Omental fat pad (tissue), 4 donors: ENCODE measurements around the gene OPCML. TPM values are rescaled to one million over a fixed set of nuclear protein-coding genes. Genes with fewer than 3 reads are reported as not detected.

ENCODE experiments used
- ATAC-seq: fragments of 150-250 bp; one replicate; pipeline ENCODE4 v1.9.1; 2016; ENCODE audit warnings: mild to moderate bottlenecking, moderate library complexity; ENCODE audit not compliant: low FRiP score
- DNase-seq: peaks from one replicate; pipeline ENCODE4 v3.0.0-alpha.2; 2019; ENCODE audit warnings: low spot score
- CTCF ChIP-seq, 3 donors: fragments of 450-650 bp; IDR thresholded peaks; one replicate each; pipeline ENCODE4 v1.5.1; 2016 to 2017; ENCODE audit warnings: antibody characterized with exemption in 3 of 3, mild to moderate bottlenecking in 3 of 3, moderate library complexity in 2 of 3
- total RNA-seq, 4 donors: library from RNA; depleted of rRNA; stranded (reverse); fragments of >200 nt; gene quantifications; one replicate each; pipeline ENCODE4 v1.1.0, GENCODE V29; 2016

OPCML gene
- total RNA-seq, 4 donors from 2014 or later, result 0.32 TPM; not detected in 3

- DNase-seq (no peak), ATAC-seq (no peak)
- TF ChIP-seq CTCF (IDR thresholded peaks at IDR 0.05), result no peak
Observed at GRCh38 chr11:132595246-132595645, 937.1 kb downstream of the OPCML start.

- ATAC-seq (no peak), DNase-seq (no peak)
- TF ChIP-seq CTCF (IDR thresholded peaks at IDR 0.05), result no peak
Observed at GRCh38 chr11:132590986-132591385, 941.3 kb downstream of the OPCML start.

- ATAC-seq, result no peak
- DNase-seq, result no peak
- TF ChIP-seq CTCF (IDR thresholded peaks at IDR 0.05), result no peak
Observed at GRCh38 chr11:132590554-132590953, 941.7 kb downstream of the OPCML start.

GRCh38 chr11:132589791-132590190, 942.5 kb downstream of the OPCML start:
- no peak for DNase-seq
- TF ChIP-seq CTCF (IDR thresholded peaks at IDR 0.05), result no peak
- ATAC-seq, result no peak

GRCh38 chr11:132588366-132588765, 943.9 kb downstream of the OPCML start:
- no peak for ATAC-seq
- no peak for TF ChIP-seq CTCF (IDR thresholded peaks at IDR 0.05)
- DNase-seq, result no peak

- ATAC-seq (no peak), DNase-seq (no peak)
- no peak for TF ChIP-seq CTCF (IDR thresholded peaks at IDR 0.05)
Observed at GRCh38 chr11:132587716-132588115, 944.6 kb downstream of the OPCML start.

GRCh38 chr11:132586801-132587200, 945.5 kb downstream of the OPCML start:
- no peak for TF ChIP-seq CTCF (IDR thresholded peaks at IDR 0.05)
- DNase-seq (no peak), ATAC-seq (no peak)
